WERI-Rb-1 (cell line): ENCODE data around the gene ABTB1.

Source experiments
- DNase-seq: peaks from one replicate; pipeline ENCODE4 v3.0.0-alpha.2; 2020
- H3K27ac ChIP-seq: fragments of 250-450 bp; sonication (Bioruptor Pico); 2 replicates; pipeline ENCODE4 v1.5.1; 2020; ENCODE audit warnings: mild to moderate bottlenecking, moderate library complexity
- H3K27me3 ChIP-seq: fragments of 250-450 bp; sonication (Bioruptor Pico); 2 replicates; pipeline ENCODE4 v1.5.1; 2021; ENCODE audit warnings: mild to moderate bottlenecking, low read depth, moderate library complexity; ENCODE audit not compliant: insufficient read depth, severe bottlenecking
- H3K36me3 ChIP-seq: fragments of 250-450 bp; sonication (Bioruptor Pico); 2 replicates; pipeline ENCODE4 v1.5.1; 2020; ENCODE audit warnings: mild to moderate bottlenecking, moderate library complexity
- H3K4me3 ChIP-seq: 2 replicates; pipeline ENCODE4 v1.5.1; 2011; ENCODE audit warnings: low read depth, mild to moderate bottlenecking, control low read depth, low read length
- H3K9me3 ChIP-seq: fragments of 250-450 bp; sonication (Bioruptor Pico); 2 replicates; pipeline ENCODE4 v1.5.1; 2021; ENCODE audit warnings: mild to moderate bottlenecking, moderate library complexity; ENCODE audit not compliant: severe bottlenecking
- TF ChIP-seq, protein P1 (sequence below): IDR thresholded peaks from 2 replicates; pipeline ENCODE4 v1.5.1; 2011; ENCODE audit warnings: low read depth, mild to moderate bottlenecking, control low read depth, inconsistent platforms, low read length

ABTB1 gene

DNA sequence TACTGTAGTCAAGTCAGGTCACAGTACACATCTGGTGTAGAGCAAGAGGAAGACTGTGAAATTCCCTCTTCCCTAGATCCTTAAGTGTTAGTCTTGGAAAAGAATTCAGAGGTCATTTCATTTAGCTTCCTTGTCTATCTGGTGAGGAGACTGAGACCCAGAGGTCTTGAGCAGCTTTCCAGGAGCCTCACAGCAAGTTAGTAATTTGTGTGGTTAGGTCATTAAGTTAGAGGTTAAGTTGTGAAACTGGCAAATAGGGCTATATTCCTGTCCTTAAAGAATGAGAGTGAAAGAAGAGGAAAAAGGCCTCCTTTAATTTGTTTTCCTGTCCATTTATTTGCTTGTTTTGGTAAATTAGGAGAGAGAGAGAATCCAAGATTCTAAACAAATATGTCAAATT is 34.8 kb upstream of the ABTB1 start:
- no peaks in the 10 kb centered on the region for H3K9me3 ChIP-seq
- no peak overlapping the region for H3K4me3 ChIP-seq
- H3K27me3 ChIP-seq, result no peaks in the 10 kb centered on the region
- no peak overlapping the region for H3K27ac ChIP-seq
- TF ChIP-seq, protein P1, sequence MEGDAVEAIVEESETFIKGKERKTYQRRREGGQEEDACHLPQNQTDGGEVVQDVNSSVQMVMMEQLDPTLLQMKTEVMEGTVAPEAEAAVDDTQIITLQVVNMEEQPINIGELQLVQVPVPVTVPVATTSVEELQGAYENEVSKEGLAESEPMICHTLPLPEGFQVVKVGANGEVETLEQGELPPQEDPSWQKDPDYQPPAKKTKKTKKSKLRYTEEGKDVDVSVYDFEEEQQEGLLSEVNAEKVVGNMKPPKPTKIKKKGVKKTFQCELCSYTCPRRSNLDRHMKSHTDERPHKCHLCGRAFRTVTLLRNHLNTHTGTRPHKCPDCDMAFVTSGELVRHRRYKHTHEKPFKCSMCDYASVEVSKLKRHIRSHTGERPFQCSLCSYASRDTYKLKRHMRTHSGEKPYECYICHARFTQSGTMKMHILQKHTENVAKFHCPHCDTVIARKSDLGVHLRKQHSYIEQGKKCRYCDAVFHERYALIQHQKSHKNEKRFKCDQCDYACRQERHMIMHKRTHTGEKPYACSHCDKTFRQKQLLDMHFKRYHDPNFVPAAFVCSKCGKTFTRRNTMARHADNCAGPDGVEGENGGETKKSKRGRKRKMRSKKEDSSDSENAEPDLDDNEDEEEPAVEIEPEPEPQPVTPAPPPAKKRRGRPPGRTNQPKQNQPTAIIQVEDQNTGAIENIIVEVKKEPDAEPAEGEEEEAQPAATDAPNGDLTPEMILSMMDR, result no peak
- peaks cover 38% of the 10 kb centered on the region for H3K36me3 ChIP-seq
- DNase-seq, result no peak

DNA sequence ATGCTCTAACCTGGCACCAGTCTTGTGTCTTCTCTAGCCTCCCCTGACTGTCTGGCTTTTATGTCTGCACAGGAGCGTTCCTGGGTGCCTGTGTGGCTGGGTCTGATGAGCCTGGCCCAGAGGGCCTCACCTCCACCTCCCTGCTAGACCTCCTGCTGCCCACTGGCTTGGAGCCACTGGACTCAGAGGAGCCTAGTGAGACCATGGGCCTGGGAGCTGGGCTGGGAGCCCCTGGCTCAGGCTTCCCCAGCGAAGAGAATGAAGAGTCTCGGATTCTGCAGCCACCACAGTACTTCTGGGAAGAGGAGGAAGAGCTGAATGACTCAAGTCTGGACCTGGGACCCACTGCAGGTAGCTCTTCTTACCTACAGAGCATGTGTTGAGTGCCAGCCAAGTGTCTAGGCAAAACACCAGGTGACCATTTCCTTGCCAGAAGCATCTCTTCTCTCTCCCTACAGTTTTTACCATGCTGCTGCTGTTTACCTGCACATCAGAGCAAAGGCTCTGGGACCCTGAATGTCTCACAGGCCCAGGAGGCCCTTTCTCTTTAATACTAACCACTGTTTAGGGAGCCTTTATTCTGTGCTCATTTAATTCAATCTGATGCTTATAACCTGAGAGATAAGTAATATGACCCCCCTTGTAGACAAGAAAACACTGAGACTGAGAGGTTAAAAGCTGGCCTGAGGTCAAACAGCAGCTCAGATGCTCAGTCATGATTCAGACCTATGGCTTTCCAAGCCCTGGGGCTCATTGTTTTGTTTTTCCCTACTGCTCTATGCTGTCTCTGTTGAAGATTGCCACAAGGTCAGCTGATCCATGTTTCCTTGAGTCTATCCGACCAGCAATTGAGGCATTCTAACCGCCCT is 33.3 kb upstream of the ABTB1 start:
- H3K27ac ChIP-seq, result no peak overlapping the region
- H3K27me3 ChIP-seq, result no peaks in the 10 kb centered on the region
- H3K9me3 ChIP-seq, result no peaks in the 10 kb centered on the region
- no peak overlapping the region for H3K4me3 ChIP-seq
- TF ChIP-seq, protein P1, result no peak
- no peak for DNase-seq
- H3K36me3 ChIP-seq, result peaks cover 52% of the 10 kb centered on the region

DNA sequence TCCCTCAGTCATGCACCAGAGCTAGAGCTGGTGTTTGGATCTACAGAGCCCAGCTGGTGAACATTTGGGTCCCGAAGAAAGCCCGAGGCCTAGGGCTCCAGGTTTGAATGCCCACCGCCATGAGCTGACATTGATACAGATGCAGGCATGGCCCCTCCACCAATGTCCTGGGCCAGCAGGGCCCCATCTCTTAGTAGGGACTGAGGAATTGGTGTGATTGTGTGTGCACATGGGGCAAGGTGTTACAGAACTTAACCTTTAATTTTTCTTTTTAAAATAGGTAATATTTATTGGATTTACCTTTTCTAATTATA is 32.8 kb upstream of the ABTB1 start:
- Histone ChIP-seq H3K9me3 (no peaks in the 10 kb centered on the region), H3K4me3 (no peak overlapping the region), H3K36me3 (peaks cover 57% of the 10 kb centered on the region), H3K27ac (no peak overlapping the region), H3K27me3 (no peaks in the 10 kb centered on the region)
- TF ChIP-seq, protein P1, result no peak
- DNase-seq, result no peak

DNA sequence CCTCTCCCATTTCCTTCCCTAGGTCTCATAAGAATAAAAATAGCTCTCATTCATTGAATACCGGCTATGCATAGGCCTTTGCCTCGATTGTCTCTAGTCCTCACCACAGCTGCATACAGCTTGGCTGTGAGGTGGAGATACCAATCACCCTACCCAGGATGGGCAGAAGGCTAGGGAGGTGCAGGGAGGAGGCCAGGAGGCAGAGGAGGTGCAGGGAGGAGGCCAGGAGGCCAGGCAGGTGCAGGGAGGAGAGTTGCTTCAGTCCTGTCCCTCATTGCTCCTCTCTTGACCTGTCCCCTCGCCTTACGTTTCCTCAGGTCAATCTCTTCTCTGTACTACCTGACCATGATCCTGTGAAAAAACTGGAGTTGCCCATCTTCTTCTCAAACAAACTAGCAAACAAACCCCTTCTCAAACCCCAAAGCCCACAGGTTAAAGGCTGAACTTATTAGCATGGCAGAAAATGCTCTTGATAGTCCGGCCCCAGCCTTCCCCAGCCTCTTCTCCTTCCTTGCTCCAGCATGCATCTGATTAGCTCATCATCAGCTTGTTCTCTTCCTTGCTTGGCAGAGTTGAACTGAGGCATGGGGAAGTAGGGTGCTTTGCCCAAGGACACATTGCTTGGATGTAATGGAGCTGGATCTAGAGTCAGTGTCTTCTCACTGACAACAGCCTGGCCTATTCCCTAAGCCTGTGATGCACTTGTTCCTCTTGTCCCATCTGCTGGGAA is 27.9 kb upstream of the ABTB1 start:
- H3K27ac ChIP-seq, result no peak overlapping the region
- peaks cover 85% of the 10 kb centered on the region for H3K36me3 ChIP-seq
- H3K4me3 ChIP-seq, result no peak overlapping the region
- TF ChIP-seq, protein P1, result no peak
- no peaks in the 10 kb centered on the region for H3K9me3 ChIP-seq
- DNase-seq, result no peak
- H3K27me3 ChIP-seq, result no peaks in the 10 kb centered on the region

DNA sequence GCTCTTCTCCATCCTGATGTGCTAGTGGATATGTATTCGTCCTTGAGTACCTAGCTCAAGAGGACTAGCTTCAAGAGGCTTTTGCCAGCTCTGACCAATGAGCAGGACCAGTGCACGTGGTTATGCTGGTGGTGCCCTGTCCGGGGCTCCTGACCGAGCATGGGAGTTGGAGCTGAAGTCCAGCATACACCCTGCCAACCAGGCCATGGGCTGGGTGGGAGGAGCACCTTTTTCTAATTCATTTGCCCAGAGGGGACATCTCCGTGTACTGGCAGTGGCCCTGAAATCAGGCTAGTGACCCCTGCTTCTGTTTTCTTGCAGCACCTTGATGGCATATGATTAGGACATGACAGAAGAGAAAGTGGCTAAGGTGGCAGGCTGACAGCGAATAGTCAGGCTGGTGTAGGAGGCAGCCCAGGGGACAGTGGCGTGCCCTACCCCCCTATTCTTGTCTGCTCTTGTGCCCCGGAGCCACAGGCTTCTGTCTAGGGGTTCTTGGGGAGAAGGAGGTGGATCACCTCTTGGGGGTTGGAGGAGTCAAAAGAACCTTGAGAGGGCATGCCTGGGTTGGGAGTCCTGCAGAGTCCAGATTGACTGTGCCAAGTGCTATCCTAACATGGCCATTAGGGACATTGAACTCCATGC is 27.3 kb upstream of the ABTB1 start:
- no peak for DNase-seq
- Histone ChIP-seq H3K27me3 (no peaks in the 10 kb centered on the region), H3K4me3 (no peak overlapping the region), H3K9me3 (no peaks in the 10 kb centered on the region), H3K27ac (no peak overlapping the region), H3K36me3 (peaks cover 83% of the 10 kb centered on the region)
- TF ChIP-seq, protein P1, result no peak
